ENCODE data around the gene SGCA.

- TF ChIP-seq POU2F2 (IDR thresholded peaks at IDR 0.05; ENCODE audit: low read depth, low read length) (no peak), TAF1 (IDR thresholded peaks at IDR 0.05; ENCODE audit: low read depth, low read length) (no peak), POLR2A (IDR thresholded peaks at IDR 0.05; ENCODE audit: low read depth, low read length) (no peak), POLR2AphosphoS5 (IDR thresholded peaks at IDR 0.05; ENCODE audit: low read depth, low read length) (no peak; the same call in 1 of the 2 replicates)
Measured at GRCh38 chr17:50143461-50144176, 22.2 kb upstream of the SGCA start.
